Measurements from ENCODE around the gene MIB1.

GRCh38 chr18:21733011-21733410, 7.6 kb upstream of the MIB1 start:
- TF ChIP-seq ISL1 (CRISPR knock-in tag; IDR thresholded peaks at IDR 0.05) = no peak
- no peak for TF ChIP-seq ZFP30 (CRISPR knock-in tag; IDR thresholded peaks at IDR 0.05)
- no peak for TF ChIP-seq BACH2 (CRISPR knock-in tag; IDR thresholded peaks at IDR 0.05; ENCODE audit: borderline replicate concordance)
- TF ChIP-seq POU6F1 (CRISPR knock-in tag; IDR thresholded peaks at IDR 0.05; ENCODE audit: borderline replicate concordance, low read depth) = no peak
- TF ChIP-seq PATZ1 (CRISPR knock-in tag; IDR thresholded peaks at IDR 0.05; ENCODE audit: borderline replicate concordance) = no peak
- TF ChIP-seq RARB (CRISPR knock-in tag; IDR thresholded peaks at IDR 0.05) = no peak
- TF ChIP-seq TOX (CRISPR knock-in tag; IDR thresholded peaks at IDR 0.05; ENCODE audit: borderline replicate concordance) = no peak
- TF ChIP-seq OSR1 (CRISPR knock-in tag; IDR thresholded peaks at IDR 0.05) = no peak
- no peak for TF ChIP-seq ARNTL (CRISPR knock-in tag; IDR thresholded peaks at IDR 0.05; ENCODE audit: borderline replicate concordance, low read depth)
- TF ChIP-seq ZNF70 (CRISPR knock-in tag; IDR thresholded peaks at IDR 0.05) = no peak
- no peak for TF ChIP-seq ESRRG (CRISPR knock-in tag; IDR thresholded peaks at IDR 0.05)

Data from SK-N-SH treated with all-trans-retinoic acid at 6 μM for 48 hours (cell line).